Measurements from ENCODE around the gene FUBP1.
"Not testable (repeated sequence)": the region's sequence is repeated elsewhere in the genome, so short reads cannot be mapped to it uniquely, and the experiment has no call there.

FUBP1 gene

DNA sequence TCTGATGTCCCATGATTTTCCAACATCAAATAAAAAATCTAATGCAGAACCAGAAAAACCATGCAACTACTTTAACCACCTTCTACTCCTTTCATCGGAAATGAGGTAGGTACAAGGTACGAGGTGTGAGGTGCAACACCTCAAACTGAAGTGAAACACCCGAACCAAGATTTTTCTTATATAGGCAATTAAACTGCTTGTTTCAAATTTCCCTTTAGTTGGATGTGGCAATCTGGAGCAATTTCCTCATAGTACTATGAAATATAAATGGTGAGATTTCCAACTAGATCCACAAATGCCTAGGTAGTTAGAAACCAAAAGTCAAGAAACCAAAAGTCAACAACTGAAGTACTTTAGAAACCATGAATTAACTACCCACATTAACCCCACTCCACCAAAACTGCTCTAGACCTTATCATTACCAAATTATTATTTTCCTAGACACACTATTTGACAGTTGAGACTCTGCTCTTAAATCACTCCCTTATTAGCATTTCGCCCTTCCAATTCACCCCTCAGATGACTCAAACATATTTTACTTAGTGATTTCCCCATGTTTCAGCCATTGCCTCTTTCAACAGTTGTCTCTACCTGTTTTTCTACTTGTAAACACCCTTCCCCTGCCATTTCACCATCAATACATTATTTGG, 37.8 kb downstream of the FUBP1 start:
- DNase-seq: no peak

DNA sequence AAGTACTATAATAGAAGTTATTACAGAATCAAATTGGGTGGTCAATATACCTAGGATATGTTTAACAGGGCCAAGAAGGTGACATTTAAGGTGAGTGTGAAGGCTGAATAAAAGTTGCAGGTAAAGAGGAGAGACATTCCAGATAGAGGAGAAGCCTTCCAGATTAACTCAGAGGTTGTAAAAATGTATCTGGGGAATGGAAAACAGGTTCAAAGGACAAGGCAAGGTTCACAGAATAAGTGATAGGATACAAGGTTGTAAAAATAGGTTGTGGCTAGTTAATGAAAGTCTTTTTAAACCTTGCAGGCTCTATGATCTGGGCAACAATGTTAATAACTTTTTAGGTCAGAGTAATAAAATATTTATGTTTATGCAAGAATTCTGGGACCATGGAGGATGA, 40.2 kb downstream of the FUBP1 start:
- DNase-seq: no peak

DNA sequence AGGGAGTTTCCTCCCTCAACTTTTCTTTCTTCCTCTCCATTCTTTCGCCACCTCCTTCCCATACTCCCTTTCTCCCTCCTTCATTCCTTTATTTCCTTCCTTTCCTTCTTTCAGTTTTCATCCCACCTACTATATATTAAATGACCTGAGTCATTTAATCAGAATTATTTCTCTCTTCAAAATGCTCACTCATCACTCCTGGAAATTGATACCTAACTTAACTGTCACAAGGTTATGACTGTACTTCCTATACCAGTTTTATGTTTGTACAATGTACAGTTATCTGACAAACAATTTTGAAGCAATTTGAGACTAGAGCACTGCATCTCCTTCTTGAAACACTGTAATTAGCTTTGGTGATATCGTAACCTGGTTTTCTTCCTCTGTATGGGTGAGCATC, 49.1 kb downstream of the FUBP1 start:
- DNase-seq: no peak

DNA sequence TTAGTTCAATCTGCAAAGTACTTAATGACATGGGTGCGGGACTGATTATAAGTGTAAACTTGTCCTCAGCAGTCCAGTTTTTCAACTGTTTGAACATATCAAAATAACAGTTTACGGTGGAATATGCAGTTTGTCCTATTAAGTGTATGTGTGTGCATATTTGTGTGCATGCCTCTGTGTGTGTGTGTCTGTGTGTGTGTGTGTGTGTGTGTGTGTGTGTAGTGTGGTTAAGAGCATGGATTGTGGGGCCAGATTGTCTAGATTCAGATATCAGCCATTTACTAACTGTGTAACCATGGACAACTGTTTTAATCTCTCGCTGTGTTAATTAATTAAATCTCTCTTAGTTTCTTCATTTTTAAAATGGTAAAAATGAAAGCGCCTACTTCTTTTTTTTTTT, 51.5 kb downstream of the FUBP1 start:
- DNase-seq: no peak

DNA sequence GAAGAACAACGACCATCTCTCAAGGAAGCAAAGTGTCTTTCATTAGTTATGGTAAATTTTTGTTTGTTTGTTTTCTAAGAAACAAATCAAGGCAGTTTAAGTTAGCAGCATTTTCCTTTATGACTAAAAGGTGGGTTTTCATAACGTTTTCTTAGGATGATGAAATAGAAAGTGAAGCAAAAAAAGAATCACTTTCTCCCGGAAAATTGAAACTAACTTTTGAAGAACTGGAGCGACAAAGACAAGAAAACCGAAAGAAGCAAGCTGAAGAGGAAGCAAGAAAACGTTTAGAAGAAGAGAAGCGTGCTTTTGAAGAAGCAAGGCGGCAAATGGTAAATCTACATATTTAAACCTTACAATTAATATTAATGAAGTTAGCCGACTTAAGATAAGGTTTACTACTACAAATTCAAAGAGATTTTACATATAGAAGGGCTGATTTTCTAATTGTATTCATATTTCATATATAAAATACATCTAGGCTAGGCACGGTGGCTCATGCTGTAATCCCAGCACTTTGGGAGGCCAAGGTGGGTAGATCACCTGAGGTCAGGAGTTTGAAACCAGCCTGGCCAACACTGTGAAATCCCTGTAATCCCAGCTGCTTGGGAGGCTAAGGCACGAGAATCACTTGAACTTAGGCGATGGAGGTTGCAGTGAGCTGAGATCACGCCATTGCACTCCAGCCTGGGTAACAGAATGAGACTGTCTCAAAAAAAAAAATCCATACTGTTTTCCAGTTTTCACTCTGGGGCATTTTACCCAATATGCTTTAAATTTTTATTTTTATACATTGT, 52.1 kb downstream of the FUBP1 start:
- no peak for DNase-seq

DNA sequence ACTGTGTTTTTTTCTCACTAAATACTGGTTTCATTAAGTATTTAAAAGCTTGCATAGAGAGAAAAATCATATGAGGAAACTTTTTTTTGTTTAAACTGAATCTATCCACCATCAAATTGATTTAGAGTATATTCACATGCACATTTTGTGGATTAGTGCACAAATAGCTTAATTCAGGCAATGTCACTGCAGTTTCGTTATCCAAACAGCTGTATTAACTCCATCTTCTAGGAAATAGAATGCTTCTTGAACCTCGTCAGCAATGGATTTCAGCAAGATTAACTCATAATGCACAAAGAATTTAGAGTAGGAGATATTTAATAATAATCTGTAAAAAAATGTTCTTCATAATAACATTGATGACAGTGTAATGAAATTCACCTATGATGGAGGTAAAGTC, 52.9 kb downstream of the FUBP1 start:
- no peak for DNase-seq

DNA sequence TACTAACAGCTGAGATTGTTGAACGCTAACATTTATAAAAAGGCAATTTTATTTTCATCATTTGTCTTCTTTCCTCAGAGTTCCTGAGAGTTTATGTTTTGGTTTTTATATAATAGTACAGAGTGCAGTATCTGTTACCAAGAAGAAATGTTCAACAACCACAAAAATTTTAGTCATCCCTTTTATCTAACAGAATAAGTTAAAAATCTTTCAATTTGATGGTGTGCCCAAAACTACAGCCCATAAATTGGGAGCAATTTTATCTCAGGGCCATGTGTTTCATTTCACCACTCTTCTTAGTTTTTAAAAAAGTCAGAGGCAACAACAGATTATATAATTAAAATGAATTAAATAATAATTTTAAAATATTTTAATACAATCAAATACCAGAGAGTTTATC, 53.4 kb downstream of the FUBP1 start:
- no peak for DNase-seq

DNA sequence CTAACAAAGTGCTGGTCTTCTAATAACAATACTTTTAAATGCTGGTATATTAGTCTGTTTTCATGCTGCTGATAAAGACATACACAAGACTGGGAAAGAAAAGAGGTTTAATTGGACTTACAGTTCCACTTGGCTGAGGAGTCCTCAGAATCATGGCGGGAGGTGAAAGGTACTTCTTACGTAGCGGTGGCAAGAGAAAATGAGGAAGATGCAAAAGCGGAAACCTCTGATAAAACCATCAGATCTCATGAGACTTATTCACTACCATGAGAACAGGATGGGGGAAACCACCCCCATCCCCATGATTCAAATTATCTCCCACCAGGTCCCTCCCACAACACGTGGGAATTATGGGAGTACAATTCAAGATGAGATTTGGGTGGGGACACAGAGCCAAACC, 60.0 kb downstream of the FUBP1 start:
- DNase-seq: not testable (repeated sequence)

DNA sequence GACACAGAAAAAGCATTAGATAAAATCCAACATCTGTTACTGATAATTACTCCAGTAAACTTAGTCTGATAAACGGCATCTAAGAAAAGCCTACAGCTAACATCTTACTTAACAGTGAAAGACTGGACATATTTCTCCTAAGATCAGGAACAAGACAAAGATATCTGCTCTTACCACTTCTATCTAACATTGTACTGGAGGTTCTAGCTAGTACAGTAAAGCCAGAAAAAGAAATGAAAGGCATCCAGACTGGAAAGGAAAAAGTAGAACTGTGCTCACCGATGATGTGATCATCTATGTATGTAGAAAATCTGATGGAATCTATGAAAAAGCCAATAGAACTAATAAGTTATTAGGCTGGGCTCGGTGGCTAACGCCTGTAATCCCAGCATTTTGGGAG, 68.8 kb downstream of the FUBP1 start:
- no peak for DNase-seq

DNA sequence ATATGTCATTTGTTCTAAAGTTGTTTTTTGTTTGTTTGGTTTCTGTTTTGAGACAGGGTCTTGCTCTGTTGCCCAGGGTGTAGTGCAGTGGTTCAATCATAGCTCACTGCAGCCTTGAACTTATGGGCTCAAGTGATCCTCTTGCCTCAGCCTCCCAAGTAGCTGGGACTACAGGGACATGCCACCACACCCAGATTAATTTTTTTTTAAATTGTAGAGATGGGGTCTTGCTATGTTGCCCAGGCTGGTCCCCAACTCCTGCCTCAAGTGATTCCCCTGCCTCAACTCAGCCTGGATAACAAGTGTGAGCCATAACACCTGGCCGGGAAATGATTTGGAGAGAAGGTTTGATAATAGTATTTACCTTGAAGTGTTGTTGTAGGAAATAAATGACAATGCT, 72.2 kb downstream of the FUBP1 start:
- no peak for DNase-seq

DNA sequence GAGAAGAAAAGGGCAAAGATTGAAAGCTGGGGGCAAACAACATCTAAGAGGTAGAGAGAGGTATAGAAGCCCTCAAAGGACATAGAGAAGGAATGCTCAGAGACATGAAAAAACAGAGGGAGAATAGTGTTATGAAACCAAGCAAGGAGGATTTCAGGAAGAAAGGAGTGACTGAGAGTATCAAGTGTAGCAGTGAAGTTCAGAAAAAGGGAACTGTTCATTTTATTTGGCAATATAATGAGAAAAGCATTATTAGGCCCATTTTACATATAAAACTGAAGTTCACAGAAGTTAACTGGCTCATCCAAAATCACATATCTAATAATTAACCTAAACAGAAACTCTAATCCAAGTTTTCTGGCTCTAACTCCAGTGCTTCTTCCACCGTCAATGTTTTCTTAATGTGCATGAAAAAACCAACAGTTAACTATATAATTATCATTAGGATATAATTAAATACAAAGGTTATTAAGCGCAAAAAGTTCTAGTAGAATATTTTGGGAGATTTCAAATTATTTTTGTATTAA, 72.8 kb downstream of the FUBP1 start:
- no peak for DNase-seq

DNA sequence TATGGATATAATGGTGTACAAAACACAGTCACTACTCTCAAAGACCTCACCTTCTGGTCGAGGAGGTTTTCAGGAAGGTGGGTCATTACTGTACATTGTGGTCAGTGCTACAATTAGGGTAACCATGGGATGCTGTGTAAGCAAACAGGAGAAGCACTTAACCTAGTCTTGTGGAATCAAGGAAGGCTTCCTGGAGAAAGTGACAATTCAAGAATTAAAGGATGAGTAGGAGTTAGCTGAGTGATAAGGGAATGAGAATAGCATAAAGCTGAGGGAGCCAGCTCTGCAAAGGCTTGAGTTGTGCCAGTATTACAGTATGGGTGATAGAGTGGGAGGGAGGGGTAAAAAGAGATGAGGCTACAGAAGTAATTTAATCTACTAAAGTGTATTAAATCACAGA, 73.3 kb downstream of the FUBP1 start:
- DNase-seq: no peak

DNA sequence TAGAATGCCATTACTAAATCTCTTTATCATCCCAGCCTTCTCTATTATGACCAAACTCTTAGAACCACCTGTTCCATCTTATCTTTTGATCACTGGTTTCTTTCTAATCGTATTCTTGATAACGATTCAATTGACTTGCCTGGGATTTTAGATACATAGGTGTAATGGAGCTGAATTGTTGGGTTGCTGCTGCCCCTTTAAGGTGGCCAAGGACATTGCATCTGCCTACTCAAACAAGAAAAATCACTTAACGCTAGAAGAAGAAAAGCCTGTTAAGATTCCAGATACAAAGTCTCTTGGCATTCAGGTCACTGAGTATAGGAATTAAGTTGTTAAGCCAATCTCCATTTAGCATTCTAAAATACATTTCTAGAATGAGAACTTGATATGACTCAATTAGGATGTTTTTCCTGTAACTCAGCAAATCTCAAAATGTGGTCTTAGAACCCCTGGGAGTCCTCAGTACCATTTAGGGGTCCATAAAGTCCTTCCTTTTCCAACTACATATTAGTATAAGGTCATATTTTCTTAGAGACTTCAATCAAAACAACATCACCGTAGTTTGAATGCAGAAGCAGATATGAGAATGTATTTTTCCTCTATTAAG, 78.1 kb downstream of the FUBP1 start:
- no peak for DNase-seq

DNA sequence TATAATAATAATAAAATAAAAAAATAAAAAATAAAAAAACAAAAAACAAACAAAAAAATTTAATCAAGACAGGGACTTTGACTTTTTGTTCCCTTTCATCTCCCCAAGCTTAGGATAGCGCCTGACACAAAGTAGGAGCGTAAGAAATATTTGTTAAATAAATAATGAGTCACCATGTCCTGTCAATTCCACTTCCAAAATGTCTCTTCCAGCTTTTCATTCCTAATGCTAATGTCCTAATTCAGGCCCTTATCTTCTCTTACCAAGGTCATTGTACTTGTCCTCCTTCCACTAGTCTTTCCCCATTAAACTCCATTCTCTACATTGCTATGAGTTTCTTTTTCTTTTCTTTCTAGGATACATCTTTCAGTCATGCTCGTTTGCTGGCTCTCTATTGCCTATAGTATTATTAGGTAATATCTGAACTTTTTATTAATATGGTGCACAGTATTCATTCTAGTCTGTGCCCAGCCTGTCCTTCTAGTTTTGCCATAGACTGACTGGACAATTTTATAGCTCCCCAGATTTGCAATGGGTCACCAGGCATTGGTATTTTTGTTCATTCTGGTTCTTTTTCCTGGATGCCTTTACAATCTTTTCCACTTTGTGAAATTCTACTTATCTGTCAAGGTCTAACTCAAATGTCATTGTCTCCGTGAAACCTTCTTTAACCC, 79.1 kb downstream of the FUBP1 start:
- no peak for DNase-seq
